GM18517 (cell line): ENCODE results near the gene NIPBL.
"Not testable (repeated sequence)": the region's sequence is repeated elsewhere in the genome, so short reads cannot be mapped to it uniquely, and the experiment has no call there.

Experiments used
- ATAC-seq: cut with Tn5 transposase; IDR thresholded peaks from one replicate; pipeline ENCODE4 v1.9.1; 2021; ENCODE audit warnings: mild to moderate bottlenecking, moderate library complexity; ENCODE audit not compliant: unreplicated experiment

Gene NIPBL

DNA sequence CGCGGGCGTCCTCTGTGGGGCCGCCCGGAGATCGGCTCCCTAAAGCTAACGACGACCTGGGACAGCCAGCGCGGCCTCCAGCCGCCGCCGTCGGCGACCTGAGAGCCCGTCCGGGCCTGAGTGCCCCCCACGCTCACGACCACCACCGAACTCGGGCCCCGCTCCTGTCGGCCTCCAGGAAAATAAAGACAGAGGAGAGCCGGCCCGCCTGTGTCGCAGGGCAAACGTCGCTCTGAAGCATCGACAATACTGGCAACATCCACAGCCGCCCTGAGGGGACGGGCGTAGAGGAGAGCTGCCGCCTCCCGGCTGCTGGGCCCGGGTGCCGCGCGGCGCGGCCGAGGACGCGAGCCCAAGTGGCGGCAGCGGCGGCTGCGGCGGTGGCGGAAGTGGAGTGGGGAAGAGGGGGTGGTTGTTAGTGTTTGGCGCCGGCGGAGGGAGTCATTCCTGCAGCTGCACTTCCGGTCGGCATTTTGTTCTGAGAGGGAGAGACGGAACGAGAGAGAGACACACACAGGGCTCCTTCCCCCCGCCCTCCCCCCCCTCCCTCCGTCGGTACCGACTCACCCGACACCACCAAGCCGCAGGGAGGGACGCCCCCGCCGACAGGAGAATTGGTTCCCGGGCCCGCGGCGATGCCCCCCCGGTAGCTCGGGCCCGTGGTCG, at the start of gene NIPBL:
TSS of gene NIPBL (plus strand) at position 471 of the 666 bp plus-strand sequence. CDS start 76,928 bp downstream, outside the sequence.
- ATAC-seq = peak; percentile 67

DNA sequence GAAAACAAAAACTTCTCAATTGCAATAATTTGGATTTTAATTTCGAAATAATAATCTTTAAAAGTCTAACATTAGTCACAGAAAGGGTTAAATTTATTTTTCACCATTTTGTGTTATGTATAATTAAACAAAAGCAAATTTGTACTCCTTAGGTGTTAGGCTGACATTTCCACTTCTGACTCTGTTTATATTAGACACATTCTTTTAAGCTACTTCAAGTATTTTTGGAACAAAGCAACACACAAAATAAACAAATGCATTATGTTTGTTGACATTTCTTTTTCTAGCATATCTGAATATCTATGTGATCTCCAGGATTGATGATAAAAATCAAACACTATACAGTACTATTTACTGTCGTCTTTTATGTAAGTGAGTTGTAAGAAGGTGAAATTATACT, 44.3 kb upstream of the NIPBL start:
- no peak for ATAC-seq

- ATAC-seq = no peak
These were observed 39.7 kb upstream of the NIPBL start for GRCh38 chr5:36836831-36837230.

DNA sequence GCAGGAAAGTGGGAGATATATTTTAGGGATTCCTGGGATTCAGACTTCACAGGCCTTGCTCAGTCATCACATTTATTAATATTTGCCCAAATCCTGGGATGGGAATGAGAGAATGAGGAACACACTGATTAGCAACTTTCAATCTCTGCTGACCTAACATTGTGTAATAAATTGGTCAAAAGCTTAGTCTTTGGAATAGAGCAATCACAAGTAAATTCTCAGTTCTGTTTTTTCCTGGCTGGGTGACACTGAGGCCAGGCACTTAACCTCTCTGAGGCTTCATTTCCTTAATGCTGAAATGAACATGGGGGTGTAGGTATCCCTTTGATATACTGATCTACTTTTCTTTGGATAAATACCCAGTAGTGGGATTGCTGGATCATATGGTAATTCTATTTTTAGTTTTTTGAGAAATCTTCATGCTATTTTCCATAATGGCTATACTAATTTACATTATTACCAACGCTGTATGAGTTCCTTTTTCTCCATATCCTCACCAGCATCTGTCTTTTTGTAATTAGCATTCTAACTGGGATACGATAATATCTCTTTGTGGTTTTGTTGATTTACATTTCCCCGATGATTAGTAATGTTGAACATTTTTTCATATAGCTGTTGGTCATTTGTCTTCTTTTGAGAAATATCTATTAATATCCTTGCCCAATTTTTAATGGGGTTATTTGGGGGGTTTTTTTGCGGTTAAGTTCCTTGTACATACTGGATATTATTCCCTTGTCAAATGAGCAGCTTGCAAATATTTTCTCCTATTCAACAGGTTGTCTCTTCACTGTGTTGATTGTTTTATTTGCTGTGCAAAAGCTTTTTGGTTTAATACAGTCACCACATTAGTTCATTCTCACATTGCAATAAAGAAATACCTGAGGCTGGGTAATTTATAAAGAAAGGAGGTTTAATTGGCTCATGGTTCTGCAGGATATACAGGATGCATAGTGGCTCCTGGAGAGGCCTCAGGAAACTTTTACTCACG, 36.8 kb upstream of the NIPBL start:
- no peak for ATAC-seq

GRCh38 chr5:36841677-36842076, 34.9 kb upstream of the NIPBL start:
- ATAC-seq = no peak

GRCh38 chr5:36842087-36842486, 34.5 kb upstream of the NIPBL start:
- no peak for ATAC-seq

GRCh38 chr5:36844305-36844704, 32.3 kb upstream of the NIPBL start:
- no peak for ATAC-seq

GRCh38 chr5:36848545-36848944, 28.0 kb upstream of the NIPBL start:
- ATAC-seq = not testable (repeated sequence)

DNA sequence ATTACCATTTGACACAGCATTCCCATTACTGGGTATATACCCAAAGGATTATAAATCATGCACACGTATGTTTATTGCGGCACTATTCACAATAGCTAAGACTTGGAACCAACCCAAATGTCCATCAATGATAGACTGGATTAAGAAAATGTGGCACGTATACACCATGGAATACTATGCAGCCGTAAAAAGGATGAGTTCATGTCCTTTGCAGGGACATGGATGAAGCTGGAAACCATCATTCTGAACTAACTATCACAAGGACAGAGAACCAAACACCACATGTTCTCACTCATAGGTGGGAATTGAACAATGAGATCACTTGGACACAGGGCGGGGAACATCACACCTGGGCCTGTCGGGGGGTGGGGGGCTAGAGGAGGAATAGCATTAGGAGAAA, 23.7 kb upstream of the NIPBL start:
- ATAC-seq = not testable (repeated sequence)

DNA sequence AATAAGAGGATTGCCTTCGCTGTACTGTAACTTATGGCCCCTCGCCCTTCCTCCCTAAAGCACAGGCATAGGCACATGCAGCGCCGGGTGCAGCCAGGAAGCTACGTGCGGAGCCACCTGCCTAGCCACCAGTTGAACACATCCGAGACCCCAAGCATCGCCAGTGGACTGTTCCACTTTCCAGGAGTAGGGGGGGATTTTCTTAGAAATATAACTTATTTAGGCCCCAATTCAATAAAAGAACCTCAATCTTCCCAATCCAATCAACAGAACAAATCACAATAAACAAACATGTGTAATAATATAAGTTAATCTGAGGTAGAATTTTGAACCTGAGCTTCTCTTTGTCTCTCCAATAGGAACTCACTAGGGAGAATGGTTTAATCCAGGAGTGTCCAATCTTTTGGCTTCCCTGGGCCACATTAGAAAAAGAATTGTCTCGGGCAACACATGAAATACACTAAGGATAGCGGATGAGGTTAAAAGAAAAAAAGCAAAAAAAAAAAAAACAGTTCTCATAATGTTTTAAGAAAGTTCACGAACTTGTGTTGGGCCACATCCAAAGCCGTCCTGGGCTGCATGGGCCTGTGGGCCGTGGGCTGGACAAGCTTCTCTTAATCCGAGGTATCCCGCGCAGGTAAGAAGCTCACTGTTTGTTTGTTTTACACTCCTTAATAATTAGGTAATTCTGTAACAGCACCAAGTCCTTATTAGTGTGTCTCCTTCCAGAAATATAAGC, 22.0 kb upstream of the NIPBL start:
- ATAC-seq = no peak

GRCh38 chr5:36855141-36855495, 21.5 kb upstream of the NIPBL start:
- ATAC-seq = no peak

DNA sequence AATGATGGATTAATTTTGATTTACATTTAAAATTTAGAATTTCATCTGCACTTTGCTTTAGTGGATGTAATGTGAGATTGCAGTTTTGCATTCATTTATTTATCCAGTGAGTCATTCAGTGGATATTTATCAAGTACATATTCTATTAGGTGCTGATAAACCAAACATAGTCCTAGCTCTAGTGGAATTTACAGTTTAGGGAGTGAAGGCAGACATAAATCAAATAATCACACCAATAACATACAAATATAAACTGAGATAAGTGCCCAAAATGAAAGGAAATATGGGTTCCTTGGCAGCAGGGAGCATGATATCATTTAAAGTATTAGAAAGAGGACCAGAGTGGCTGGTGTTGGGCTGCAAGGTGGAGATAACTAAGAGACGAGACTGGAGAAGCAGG, 14.7 kb upstream of the NIPBL start:
- no peak for ATAC-seq

GRCh38 chr5:36870399-36871040, 6.0 kb upstream of the NIPBL start:
- ATAC-seq = peak; percentile 95

DNA sequence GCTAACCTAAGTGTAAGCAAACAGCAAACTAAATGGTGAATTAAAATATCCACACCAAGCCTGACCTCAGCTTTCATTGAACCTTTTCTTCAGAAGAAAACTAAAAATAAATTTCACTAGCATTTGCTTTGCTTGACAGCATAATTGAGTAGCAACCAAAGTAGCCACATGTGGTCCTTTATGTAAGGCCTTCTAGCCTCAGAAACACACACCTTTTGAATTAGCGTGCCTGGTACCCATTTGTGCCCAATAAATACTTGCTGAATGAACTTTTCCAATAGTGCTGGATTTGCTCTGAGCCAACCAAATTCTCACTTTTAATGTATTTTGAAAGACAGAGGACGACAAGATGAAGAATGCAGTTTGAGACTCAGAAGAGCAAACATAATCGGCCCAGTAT, 2.1 kb upstream of the NIPBL start:
- no peak for ATAC-seq

GRCh38 chr5:36875051-36875789, 1.3 kb upstream of the NIPBL start:
- no peak for ATAC-seq

DNA sequence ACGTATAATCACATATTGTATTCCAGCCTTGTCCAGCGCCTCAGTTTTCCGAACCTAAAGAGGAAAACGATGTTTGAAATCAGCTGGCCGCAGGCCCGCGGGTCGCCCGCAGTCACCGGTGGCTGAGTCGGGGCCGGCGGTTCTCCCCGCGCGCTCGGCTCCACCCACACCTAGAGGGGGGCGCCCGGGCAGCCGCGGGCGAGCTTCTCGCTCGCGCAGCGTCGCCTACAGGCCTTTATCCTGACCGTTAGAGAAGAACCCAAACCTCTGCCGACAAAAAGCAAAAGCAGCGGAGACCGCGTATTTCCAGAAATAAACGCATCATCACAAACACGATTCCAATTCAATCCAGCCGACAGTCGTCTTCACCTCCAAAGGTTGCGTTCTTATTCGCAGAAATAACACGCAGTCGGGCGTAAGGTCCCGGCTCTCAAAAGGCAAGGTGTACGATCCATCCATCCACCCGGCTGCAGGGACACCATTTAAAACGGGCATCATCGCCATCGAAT, 725 bp upstream of the NIPBL start:
- peak; percentile 42 for ATAC-seq

DNA sequence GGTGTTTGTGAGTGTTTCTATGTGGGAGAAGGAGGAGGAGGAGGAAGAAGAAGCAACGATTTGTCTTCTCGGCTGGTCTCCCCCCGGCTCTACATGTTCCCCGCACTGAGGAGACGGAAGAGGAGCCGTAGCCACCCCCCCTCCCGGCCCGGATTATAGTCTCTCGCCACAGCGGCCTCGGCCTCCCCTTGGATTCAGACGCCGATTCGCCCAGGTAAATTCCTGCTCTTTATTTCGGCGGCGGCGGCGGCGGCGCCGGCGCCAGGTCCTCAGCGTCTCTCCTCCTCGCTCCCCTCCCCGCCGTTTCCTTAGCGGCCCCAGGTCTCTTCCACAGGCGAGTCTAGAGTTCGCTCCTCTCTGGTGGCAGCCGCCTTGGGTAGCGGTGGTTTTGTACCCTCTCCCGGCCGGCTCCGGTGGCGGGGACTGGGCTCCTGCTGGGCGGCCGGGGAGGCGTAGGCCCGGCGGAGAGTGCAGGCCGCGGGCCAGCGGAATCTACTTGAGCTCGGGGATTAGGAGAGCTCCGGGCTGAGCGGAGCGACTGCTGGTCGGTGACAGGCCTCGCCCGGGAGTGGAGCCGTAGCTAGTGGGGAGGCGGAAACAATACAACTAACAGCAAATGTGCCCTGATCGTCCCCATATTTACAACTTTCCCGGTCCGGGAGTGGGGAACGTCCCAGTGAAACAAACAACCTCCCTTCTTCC, 547 bp downstream of the NIPBL start:
- ATAC-seq = peak; percentile 6

DNA sequence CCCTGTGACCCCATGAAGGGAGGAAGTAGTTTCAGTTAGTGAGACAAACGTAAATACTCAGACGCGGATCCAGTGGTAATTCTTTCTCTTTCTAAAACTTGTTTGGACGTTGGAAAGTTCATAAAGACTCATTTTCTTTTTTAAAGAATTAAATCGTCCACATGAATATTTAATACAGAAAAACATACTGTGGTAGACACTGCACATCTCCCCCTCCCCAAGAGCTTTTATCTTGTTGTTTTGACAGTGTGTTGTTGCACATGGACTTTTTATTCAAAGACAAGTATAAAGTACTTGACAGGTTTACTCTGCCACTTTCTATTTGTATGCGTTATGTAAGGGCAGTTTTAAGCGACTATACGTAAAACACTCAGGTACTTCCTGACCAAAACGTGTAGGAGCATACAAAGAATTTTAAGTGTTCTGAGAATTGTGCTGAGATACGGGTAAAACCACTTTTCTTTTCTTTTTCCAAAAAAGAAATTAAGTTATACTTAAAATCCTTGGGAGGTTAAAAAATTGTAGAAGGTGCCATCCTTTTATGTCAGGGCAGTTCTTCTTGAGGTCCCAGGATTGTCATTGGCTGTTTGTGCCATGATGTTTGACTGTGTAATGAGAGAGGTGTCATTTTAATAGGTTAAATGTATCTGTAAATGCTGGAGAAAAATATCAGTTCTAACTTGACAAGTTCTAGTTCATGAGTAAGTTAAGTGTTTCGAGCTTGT, 1.3 kb downstream of the NIPBL start:
- peak; percentile 20 for ATAC-seq
